Measurements from ENCODE around the gene CALML5.

Gene CALML5

DNA sequence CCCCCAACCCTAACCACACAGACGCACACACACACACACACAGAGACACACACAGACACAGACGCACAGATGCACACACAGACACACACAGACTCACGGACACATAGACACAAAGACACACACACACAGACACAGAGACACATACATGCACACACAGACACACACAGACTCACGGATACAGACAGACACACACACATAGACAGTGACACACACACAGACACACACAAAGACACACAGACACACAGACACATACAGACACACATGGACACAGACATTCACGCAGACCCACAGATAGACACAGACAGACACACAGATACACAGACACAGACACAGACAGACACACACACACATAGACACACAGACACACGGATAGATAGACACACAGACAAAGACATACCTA lies 2.1 kb downstream of the CALML5 start:
- DNase-seq, result no peak
- Histone ChIP-seq H3K27me3 (ENCODE audit: insufficient read depth, low read length, poor library complexity) (no peaks in the 10 kb centered on the region), H4K8ac (ENCODE audit: low read depth, low read length) (no peak overlapping the region), H3K4me1 (ENCODE audit: control insufficient read depth, low read depth, low read length) (peaks cover 2% of the 10 kb centered on the region), H3K4me3 (ENCODE audit: low read length) (no peak overlapping the region), H2BK120ac (ENCODE audit: low read depth, low read length) (no peak overlapping the region), H4K5ac (ENCODE audit: low read length) (no peak overlapping the region), H2AK5ac (ENCODE audit: low read length) (peak overlapping the region; percentile 88), H3K79me2 (ENCODE audit: control insufficient read depth, insufficient read depth, low read length) (no peaks in the 10 kb centered on the region), H3K4ac (ENCODE audit: low read depth, low read length) (no peak overlapping the region), H2BK5ac (ENCODE audit: low read length) (no peak overlapping the region), H3K56ac (ENCODE audit: low read length) (no peak overlapping the region), H3K27ac (ENCODE audit: low read depth, low read length) (no peak overlapping the region), H3K79me1 (ENCODE audit: low read length) (no peaks in the 10 kb centered on the region), H2BK15ac (replicated peaks; ENCODE audit: low read depth) (no peak overlapping the region), H3K36me3 (ENCODE audit: control insufficient read depth, insufficient read depth, low read length) (no peaks in the 10 kb centered on the region), H3K18ac (ENCODE audit: low read length) (no peak overlapping the region), H3K23ac (ENCODE audit: low read length) (no peak overlapping the region), H3K4me2 (ENCODE audit: low read length) (no peak overlapping the region), H3K9ac (ENCODE audit: low read length) (no peak overlapping the region)
- WGBS (ENCODE audit: extremely low coverage, insufficient coverage, low lambda C conversion rate), result no CpG with 5 or more reads among the region's 6 CpGs

GRCh38 chr10:5496261-5497250 lies 2.8 kb downstream of the CALML5 start:
- H2AK5ac ChIP-seq (ENCODE audit: low read length), result no peak overlapping the region
- H3K23ac ChIP-seq (ENCODE audit: low read length), result no peak overlapping the region
- H3K36me3 ChIP-seq (ENCODE audit: control insufficient read depth, insufficient read depth, low read length), result no peaks in the 10 kb centered on the region
- no peak overlapping the region for H3K4me3 ChIP-seq (ENCODE audit: low read length)
- DNase-seq, result no peak
- H3K56ac ChIP-seq (ENCODE audit: low read length), result no peak overlapping the region
- no peak overlapping the region for H4K8ac ChIP-seq (ENCODE audit: low read depth, low read length)
- H3K79me1 ChIP-seq (ENCODE audit: low read length), result no peaks in the 10 kb centered on the region
- no peak overlapping the region for H3K9ac ChIP-seq (ENCODE audit: low read length)
- peaks cover 2% of the 10 kb centered on the region for H3K4me1 ChIP-seq (ENCODE audit: control insufficient read depth, low read depth, low read length)
- no peak overlapping the region for H3K4me2 ChIP-seq (ENCODE audit: low read length)
- no peaks in the 10 kb centered on the region for H3K27me3 ChIP-seq (ENCODE audit: insufficient read depth, low read length, poor library complexity)
- no peaks in the 10 kb centered on the region for H3K79me2 ChIP-seq (ENCODE audit: control insufficient read depth, insufficient read depth, low read length)
- H4K5ac ChIP-seq (ENCODE audit: low read length), result no peak overlapping the region
- no peak overlapping the region for H2BK5ac ChIP-seq (ENCODE audit: low read length)
- WGBS (ENCODE audit: extremely low coverage, insufficient coverage, low lambda C conversion rate), result no CpG with 5 or more reads among the region's 25 CpGs
- no peak overlapping the region for H2BK120ac ChIP-seq (ENCODE audit: low read depth, low read length)
- no peak overlapping the region for H3K18ac ChIP-seq (ENCODE audit: low read length)
- H2BK15ac ChIP-seq (replicated peaks; ENCODE audit: low read depth), result no peak overlapping the region
- H3K27ac ChIP-seq (ENCODE audit: low read depth, low read length), result no peak overlapping the region
- H3K4ac ChIP-seq (ENCODE audit: low read depth, low read length), result no peak overlapping the region

- Histone ChIP-seq H3K4me1 (ENCODE audit: control insufficient read depth, low read depth, low read length) (no peaks in the 10 kb centered on the region), H4K5ac (ENCODE audit: low read length) (no peak overlapping the region), H3K56ac (ENCODE audit: low read length) (no peak overlapping the region), H3K4me2 (ENCODE audit: low read length) (no peak overlapping the region), H3K23ac (ENCODE audit: low read length) (no peak overlapping the region), H3K27me3 (ENCODE audit: insufficient read depth, low read length, poor library complexity) (no peaks in the 10 kb centered on the region), H3K79me2 (ENCODE audit: control insufficient read depth, insufficient read depth, low read length) (no peaks in the 10 kb centered on the region), H3K18ac (ENCODE audit: low read length) (no peak overlapping the region), H3K27ac (ENCODE audit: low read depth, low read length) (no peak overlapping the region), H3K79me1 (ENCODE audit: low read length) (no peaks in the 10 kb centered on the region), H2AK5ac (ENCODE audit: low read length) (no peak overlapping the region), H2BK120ac (ENCODE audit: low read depth, low read length) (no peak overlapping the region), H2BK15ac (replicated peaks; ENCODE audit: low read depth) (no peak overlapping the region), H2BK5ac (ENCODE audit: low read length) (no peak overlapping the region), H3K36me3 (ENCODE audit: control insufficient read depth, insufficient read depth, low read length) (no peaks in the 10 kb centered on the region), H4K8ac (ENCODE audit: low read depth, low read length) (no peak overlapping the region), H3K4me3 (ENCODE audit: low read length) (no peak overlapping the region), H3K9ac (ENCODE audit: low read length) (no peak overlapping the region), H3K4ac (ENCODE audit: low read depth, low read length) (no peak overlapping the region)
- WGBS (ENCODE audit: extremely low coverage, insufficient coverage, low lambda C conversion rate), result no CpG with 5 or more reads among the region's 8 CpGs
- DNase-seq, result no peak
These were observed 4.8 kb downstream of the CALML5 start for GRCh38 chr10:5494611-5495010.

- H3K18ac ChIP-seq (ENCODE audit: low read length), result peak overlapping the region; percentile 5
- H2BK15ac ChIP-seq (replicated peaks; ENCODE audit: low read depth), result no peak overlapping the region
- no peak overlapping the region for H3K56ac ChIP-seq (ENCODE audit: low read length)
- H3K79me2 ChIP-seq (ENCODE audit: control insufficient read depth, insufficient read depth, low read length), result no peaks in the 10 kb centered on the region
- no peak overlapping the region for H4K8ac ChIP-seq (ENCODE audit: low read depth, low read length)
- no peak overlapping the region for H2BK5ac ChIP-seq (ENCODE audit: low read length)
- H3K4me2 ChIP-seq (ENCODE audit: low read length), result no peak overlapping the region
- no peak overlapping the region for H3K27ac ChIP-seq (ENCODE audit: low read depth, low read length)
- no peaks in the 10 kb centered on the region for H3K79me1 ChIP-seq (ENCODE audit: low read length)
- H3K36me3 ChIP-seq (ENCODE audit: control insufficient read depth, insufficient read depth, low read length), result no peaks in the 10 kb centered on the region
- H3K27me3 ChIP-seq (ENCODE audit: insufficient read depth, low read length, poor library complexity), result no peaks in the 10 kb centered on the region
- H2BK120ac ChIP-seq (ENCODE audit: low read depth, low read length), result no peak overlapping the region
- no peak overlapping the region for H2AK5ac ChIP-seq (ENCODE audit: low read length)
- DNase-seq, result no peak
- no peaks in the 10 kb centered on the region for H3K4me1 ChIP-seq (ENCODE audit: control insufficient read depth, low read depth, low read length)
- no peak overlapping the region for H3K4me3 ChIP-seq (ENCODE audit: low read length)
- no peak overlapping the region for H3K4ac ChIP-seq (ENCODE audit: low read depth, low read length)
- H3K23ac ChIP-seq (ENCODE audit: low read length), result no peak overlapping the region
- no CpG with 5 or more reads among the region's 3 CpGs for WGBS (ENCODE audit: extremely low coverage, insufficient coverage, low lambda C conversion rate)
- no peak overlapping the region for H3K9ac ChIP-seq (ENCODE audit: low read length)
- no peak overlapping the region for H4K5ac ChIP-seq (ENCODE audit: low read length)
These were observed 5.7 kb downstream of the CALML5 start for GRCh38 chr10:5493691-5494090.

GRCh38 chr10:5492929-5493576 lies 6.3 kb downstream of the CALML5 start:
- H3K4me3 ChIP-seq (ENCODE audit: low read length), result no peak overlapping the region
- H4K8ac ChIP-seq (ENCODE audit: low read depth, low read length), result no peak overlapping the region
- no peaks in the 10 kb centered on the region for H3K36me3 ChIP-seq (ENCODE audit: control insufficient read depth, insufficient read depth, low read length)
- no peak overlapping the region for H2BK5ac ChIP-seq (ENCODE audit: low read length)
- no peak for DNase-seq
- H3K27me3 ChIP-seq (ENCODE audit: insufficient read depth, low read length, poor library complexity), result no peaks in the 10 kb centered on the region
- H3K4me1 ChIP-seq (ENCODE audit: control insufficient read depth, low read depth, low read length), result no peaks in the 10 kb centered on the region
- no peaks in the 10 kb centered on the region for H3K79me1 ChIP-seq (ENCODE audit: low read length)
- no peak overlapping the region for H4K5ac ChIP-seq (ENCODE audit: low read length)
- H3K9ac ChIP-seq (ENCODE audit: low read length), result no peak overlapping the region
- H2BK120ac ChIP-seq (ENCODE audit: low read depth, low read length), result no peak overlapping the region
- H3K79me2 ChIP-seq (ENCODE audit: control insufficient read depth, insufficient read depth, low read length), result no peaks in the 10 kb centered on the region
- peak overlapping the region; percentile 5 for H3K18ac ChIP-seq (ENCODE audit: low read length)
- no peak overlapping the region for H2BK15ac ChIP-seq (replicated peaks; ENCODE audit: low read depth)
- no peak overlapping the region for H2AK5ac ChIP-seq (ENCODE audit: low read length)
- H3K27ac ChIP-seq (ENCODE audit: low read depth, low read length), result no peak overlapping the region
- H3K23ac ChIP-seq (ENCODE audit: low read length), result no peak overlapping the region
- H3K56ac ChIP-seq (ENCODE audit: low read length), result no peak overlapping the region
- no CpG with 5 or more reads among the region's 13 CpGs for WGBS (ENCODE audit: extremely low coverage, insufficient coverage, low lambda C conversion rate)
- no peak overlapping the region for H3K4me2 ChIP-seq (ENCODE audit: low read length)
- H3K4ac ChIP-seq (ENCODE audit: low read depth, low read length), result no peak overlapping the region
